Measurements from ENCODE around the gene DOCK4.

The DOCK4 gene

DNA sequence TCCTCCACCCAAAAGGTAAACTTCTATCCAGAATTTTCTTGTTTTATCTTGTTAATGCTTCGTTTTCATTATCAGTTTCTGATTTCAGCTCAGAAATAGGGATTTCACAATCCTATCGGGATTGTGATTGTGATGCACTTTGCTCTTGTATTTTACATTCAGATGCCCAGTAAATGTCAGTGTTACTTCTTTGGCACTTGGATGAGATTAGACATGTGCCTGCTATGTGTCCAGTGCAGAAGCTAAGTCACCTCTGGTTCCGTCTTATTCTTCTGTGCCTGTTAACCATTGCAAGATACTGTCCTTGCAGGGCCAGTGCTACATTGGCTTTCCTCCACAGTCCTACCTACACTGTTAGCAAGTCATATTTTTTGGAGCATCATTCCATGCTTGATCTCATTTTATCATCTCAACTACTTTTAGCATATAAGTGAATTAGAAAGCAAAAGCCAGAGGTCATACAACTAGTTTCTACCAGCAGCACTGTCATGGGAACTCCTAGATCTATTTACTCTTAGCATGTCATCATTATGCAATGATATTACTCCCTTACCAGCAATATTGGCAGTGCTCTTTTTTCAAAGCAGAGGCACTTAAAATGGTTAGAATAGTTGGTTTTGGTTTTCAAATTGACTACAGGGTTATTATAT is 27.0 kb upstream of the DOCK4 start:
- Histone ChIP-seq H2AFZ (ENCODE audit: low read depth) (no peak overlapping the region), H3K27ac (no peak overlapping the region), H3K79me2 (ENCODE audit: insufficient read depth, low read depth) (no peaks in the 10 kb centered on the region), H3K4me1 (ENCODE audit: low read depth, poor library complexity, severe bottlenecking) (peaks cover 21% of the 10 kb centered on the region), H3K4me2 (no peak overlapping the region), H3K9ac (no peak overlapping the region), H3K4me3 (IDR thresholded peaks at IDR 0.05; ENCODE audit: insufficient read depth, low read depth, low read length) (no peak overlapping the region), H3K27me3 (ENCODE audit: insufficient read depth, low read depth) (no peaks in the 10 kb centered on the region), H4K20me1 (ENCODE audit: insufficient read depth) (no peaks in the 10 kb centered on the region), H3K36me3 (ENCODE audit: insufficient read depth) (no peaks in the 10 kb centered on the region)
- TF ChIP-seq, protein P1, sequence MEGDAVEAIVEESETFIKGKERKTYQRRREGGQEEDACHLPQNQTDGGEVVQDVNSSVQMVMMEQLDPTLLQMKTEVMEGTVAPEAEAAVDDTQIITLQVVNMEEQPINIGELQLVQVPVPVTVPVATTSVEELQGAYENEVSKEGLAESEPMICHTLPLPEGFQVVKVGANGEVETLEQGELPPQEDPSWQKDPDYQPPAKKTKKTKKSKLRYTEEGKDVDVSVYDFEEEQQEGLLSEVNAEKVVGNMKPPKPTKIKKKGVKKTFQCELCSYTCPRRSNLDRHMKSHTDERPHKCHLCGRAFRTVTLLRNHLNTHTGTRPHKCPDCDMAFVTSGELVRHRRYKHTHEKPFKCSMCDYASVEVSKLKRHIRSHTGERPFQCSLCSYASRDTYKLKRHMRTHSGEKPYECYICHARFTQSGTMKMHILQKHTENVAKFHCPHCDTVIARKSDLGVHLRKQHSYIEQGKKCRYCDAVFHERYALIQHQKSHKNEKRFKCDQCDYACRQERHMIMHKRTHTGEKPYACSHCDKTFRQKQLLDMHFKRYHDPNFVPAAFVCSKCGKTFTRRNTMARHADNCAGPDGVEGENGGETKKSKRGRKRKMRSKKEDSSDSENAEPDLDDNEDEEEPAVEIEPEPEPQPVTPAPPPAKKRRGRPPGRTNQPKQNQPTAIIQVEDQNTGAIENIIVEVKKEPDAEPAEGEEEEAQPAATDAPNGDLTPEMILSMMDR (conservative IDR thresholded peaks at IDR 0.05; ENCODE audit: low read depth, low read length): no peak

DNA sequence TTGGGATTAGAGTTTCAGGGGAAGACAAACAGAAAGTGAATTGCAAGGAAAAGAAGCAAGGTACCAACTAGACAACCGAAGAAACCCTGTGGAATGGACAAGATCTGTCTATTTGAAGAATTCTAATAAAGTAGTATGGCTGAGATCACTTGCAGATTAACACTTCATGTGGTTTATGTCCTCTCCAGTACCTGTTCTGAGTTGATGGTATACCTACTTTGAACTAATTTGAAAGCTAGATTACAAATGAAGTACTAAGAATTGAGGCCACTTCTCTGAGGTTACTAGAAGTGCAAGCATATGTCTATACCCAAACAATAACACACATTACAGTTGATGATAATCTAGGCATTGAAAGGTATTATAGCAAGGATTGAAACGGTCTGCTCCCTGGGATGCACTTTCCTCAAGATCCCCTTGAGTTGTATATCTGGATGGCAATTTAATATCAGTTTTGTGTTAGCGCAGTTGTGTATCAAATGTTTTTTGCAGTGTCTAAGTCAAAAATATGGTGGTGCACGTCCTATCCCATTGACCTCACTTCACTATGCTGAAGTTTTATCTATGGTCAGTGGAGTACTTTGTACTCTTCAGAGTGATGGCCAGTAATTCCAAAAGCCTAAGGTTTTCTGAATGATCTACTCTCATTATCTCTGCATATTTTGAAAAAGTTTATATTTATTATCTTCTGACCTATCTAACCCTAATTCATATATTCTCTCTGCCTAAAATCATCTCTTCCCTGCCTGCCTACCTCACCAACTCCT is 26.2 kb upstream of the DOCK4 start:
- Histone ChIP-seq H3K4me1 (ENCODE audit: low read depth, poor library complexity, severe bottlenecking) (peaks cover 21% of the 10 kb centered on the region), H2AFZ (ENCODE audit: low read depth) (no peak overlapping the region), H3K4me3 (IDR thresholded peaks at IDR 0.05; ENCODE audit: insufficient read depth, low read depth, low read length) (no peak overlapping the region), H3K9ac (no peak overlapping the region), H3K36me3 (ENCODE audit: insufficient read depth) (no peaks in the 10 kb centered on the region), H3K4me2 (no peak overlapping the region), H4K20me1 (ENCODE audit: insufficient read depth) (no peaks in the 10 kb centered on the region), H3K27ac (no peak overlapping the region), H3K27me3 (ENCODE audit: insufficient read depth, low read depth) (no peaks in the 10 kb centered on the region), H3K79me2 (ENCODE audit: insufficient read depth, low read depth) (no peaks in the 10 kb centered on the region)
- TF ChIP-seq, protein P1 (conservative IDR thresholded peaks at IDR 0.05; ENCODE audit: low read depth, low read length): no peak

DNA sequence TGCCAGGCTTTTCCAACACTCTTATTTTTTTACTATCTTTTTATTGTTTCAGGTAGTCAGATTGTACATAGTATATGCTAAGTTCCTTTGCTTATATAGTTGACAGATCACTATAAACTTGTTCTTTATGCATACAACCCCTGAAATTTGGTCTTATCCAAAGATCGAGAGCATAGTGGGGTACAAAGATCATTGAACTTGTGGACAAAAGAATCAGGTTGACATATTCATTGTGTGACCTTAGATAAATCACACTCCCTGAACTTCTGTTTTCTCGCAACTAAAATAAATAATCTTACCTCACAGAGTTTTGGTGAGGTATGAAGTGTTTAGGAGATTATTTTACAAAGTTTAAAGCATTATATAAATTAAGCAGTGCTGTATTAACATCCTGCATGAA is 22.4 kb upstream of the DOCK4 start:
- H3K36me3 ChIP-seq (ENCODE audit: insufficient read depth): no peaks in the 10 kb centered on the region
- H3K9ac ChIP-seq: no peak overlapping the region
- H4K20me1 ChIP-seq (ENCODE audit: insufficient read depth): no peaks in the 10 kb centered on the region
- no peak overlapping the region for H3K27ac ChIP-seq
- no peak overlapping the region for H3K4me2 ChIP-seq
- no peaks in the 10 kb centered on the region for H3K27me3 ChIP-seq (ENCODE audit: insufficient read depth, low read depth)
- no peak overlapping the region for H3K4me3 ChIP-seq (IDR thresholded peaks at IDR 0.05; ENCODE audit: insufficient read depth, low read depth, low read length)
- H2AFZ ChIP-seq (ENCODE audit: low read depth): no peak overlapping the region
- TF ChIP-seq, protein P1 (conservative IDR thresholded peaks at IDR 0.05; ENCODE audit: low read depth, low read length): no peak
- H3K4me1 ChIP-seq (ENCODE audit: low read depth, poor library complexity, severe bottlenecking): peaks cover 2% of the 10 kb centered on the region
- no peaks in the 10 kb centered on the region; the same call in 1 of the 2 replicates for H3K79me2 ChIP-seq (ENCODE audit: insufficient read depth, low read depth)

DNA sequence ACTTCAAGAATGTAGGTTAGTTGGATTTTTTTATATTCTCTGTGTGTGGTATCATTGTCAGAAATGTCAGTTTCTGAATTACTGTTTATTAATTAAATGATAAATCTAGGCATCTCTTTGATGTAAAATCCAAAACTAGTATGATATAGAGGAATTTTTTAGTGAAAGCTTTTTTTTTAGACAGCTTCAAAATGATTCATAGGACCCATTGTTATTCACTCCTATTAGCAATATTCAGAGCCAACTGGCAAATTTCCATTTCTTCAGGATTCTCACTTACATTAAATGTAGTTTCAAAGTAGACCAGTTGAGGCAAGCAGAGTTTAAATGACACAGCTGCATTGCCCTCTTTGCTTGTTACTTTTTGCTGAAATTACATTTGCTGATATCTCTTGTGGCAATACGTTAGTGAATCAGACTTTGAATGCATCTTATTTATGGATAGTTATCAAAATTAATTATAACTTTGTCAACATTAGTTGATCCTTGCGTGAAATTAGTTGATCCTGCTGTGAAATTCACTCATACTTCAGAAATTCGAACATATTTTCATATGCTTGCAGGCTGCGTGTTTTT is 20.6 kb upstream of the DOCK4 start:
- TF ChIP-seq, protein P1 (conservative IDR thresholded peaks at IDR 0.05; ENCODE audit: low read depth, low read length): no peak
- H3K9ac ChIP-seq: no peak overlapping the region
- peaks cover under 1% of the 10 kb centered on the region for H3K4me1 ChIP-seq (ENCODE audit: low read depth, poor library complexity, severe bottlenecking)
- no peak overlapping the region for H3K27ac ChIP-seq
- H3K36me3 ChIP-seq (ENCODE audit: insufficient read depth): no peaks in the 10 kb centered on the region
- H3K27me3 ChIP-seq (ENCODE audit: insufficient read depth, low read depth): no peaks in the 10 kb centered on the region
- no peak overlapping the region for H3K4me3 ChIP-seq (IDR thresholded peaks at IDR 0.05; ENCODE audit: insufficient read depth, low read depth, low read length)
- H4K20me1 ChIP-seq (ENCODE audit: insufficient read depth): no peaks in the 10 kb centered on the region
- no peak overlapping the region for H3K4me2 ChIP-seq
- H3K79me2 ChIP-seq (ENCODE audit: insufficient read depth, low read depth): no peaks in the 10 kb centered on the region; the same call in 1 of the 2 replicates
- H2AFZ ChIP-seq (ENCODE audit: low read depth): no peak overlapping the region

Data from KMS-11 (cell line).